ENCODE data around the gene GGA1.

DNA sequence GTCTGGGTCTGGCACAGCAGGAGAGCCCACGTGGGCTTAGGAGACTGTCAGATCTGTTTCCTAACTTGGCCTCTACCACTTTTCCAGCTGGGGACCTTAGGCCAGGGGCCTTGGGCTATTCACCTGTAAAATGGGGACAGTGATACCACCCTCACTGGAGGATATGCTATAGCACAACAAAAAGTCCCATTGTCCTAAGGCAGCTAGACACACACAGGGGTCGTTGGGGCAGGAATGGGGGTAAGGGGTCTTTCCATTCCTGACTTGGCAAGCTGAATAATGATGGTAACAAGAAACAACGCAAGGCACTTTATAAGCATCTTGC, 28.3 kb downstream of the GGA1 start:
- TF ChIP-seq, protein P1, sequence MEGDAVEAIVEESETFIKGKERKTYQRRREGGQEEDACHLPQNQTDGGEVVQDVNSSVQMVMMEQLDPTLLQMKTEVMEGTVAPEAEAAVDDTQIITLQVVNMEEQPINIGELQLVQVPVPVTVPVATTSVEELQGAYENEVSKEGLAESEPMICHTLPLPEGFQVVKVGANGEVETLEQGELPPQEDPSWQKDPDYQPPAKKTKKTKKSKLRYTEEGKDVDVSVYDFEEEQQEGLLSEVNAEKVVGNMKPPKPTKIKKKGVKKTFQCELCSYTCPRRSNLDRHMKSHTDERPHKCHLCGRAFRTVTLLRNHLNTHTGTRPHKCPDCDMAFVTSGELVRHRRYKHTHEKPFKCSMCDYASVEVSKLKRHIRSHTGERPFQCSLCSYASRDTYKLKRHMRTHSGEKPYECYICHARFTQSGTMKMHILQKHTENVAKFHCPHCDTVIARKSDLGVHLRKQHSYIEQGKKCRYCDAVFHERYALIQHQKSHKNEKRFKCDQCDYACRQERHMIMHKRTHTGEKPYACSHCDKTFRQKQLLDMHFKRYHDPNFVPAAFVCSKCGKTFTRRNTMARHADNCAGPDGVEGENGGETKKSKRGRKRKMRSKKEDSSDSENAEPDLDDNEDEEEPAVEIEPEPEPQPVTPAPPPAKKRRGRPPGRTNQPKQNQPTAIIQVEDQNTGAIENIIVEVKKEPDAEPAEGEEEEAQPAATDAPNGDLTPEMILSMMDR (IDR thresholded peaks at IDR 0.05 in 8 of 11, conservative IDR thresholded peaks at IDR 0.05 in 3 of 11), result no peak
- TF ChIP-seq POLR2AphosphoS5 (IDR thresholded peaks at IDR 0.05) (no peak), POLR2A (IDR thresholded peaks at IDR 0.05) (no peak)

Measured in spleen (tissue), 7 donors.